WI38 (cell line): Measurements from ENCODE around the gene WFDC9.
"Not testable (repeated sequence)": the region's sequence is repeated elsewhere in the genome, so short reads cannot be mapped to it uniquely, and the experiment has no call there.

ENCODE experiments used
- H3K4me3 ChIP-seq: 2 replicates; pipeline ENCODE4 v1.5.1; 2011; ENCODE audit warnings: low read depth, mild to moderate bottlenecking, control low read depth, low read length
- TF ChIP-seq, protein P1 (sequence below): IDR thresholded peaks from 2 replicates; pipeline ENCODE4 v1.5.1; 2012; ENCODE audit warnings: low read depth, mild to moderate bottlenecking, control low read depth, low read length

The WFDC9 gene

DNA sequence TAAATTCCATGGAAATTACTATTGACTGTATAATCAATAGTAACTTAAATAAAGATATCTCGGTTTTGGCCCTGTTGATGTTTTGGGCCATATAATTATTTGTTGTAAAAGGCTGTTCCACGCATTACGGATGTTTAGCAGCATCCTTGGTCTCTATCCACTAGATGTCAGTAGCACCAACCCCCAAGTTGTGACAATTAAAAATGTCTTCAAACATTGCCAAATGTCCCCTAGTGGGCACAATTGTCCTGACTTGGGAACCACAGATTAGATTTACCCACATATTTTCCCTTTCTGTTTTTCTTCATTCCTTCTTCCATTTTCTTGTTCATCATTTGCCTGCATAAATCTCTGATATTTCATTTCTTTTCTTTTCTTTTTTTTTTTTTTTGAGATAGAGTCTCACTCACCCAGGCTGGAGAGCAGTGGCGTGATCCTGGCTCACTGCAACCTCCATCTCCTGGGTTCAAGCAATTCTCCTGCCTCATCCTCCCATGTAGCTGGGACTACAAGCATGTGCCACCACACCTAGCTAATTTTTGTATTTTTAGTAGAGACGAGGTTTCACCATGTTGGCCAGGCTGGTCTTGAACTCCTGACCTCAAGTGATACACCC, 38.4 kb downstream of the WFDC9 start:
- no peak overlapping the region for H3K4me3 ChIP-seq
- TF ChIP-seq, protein P1, sequence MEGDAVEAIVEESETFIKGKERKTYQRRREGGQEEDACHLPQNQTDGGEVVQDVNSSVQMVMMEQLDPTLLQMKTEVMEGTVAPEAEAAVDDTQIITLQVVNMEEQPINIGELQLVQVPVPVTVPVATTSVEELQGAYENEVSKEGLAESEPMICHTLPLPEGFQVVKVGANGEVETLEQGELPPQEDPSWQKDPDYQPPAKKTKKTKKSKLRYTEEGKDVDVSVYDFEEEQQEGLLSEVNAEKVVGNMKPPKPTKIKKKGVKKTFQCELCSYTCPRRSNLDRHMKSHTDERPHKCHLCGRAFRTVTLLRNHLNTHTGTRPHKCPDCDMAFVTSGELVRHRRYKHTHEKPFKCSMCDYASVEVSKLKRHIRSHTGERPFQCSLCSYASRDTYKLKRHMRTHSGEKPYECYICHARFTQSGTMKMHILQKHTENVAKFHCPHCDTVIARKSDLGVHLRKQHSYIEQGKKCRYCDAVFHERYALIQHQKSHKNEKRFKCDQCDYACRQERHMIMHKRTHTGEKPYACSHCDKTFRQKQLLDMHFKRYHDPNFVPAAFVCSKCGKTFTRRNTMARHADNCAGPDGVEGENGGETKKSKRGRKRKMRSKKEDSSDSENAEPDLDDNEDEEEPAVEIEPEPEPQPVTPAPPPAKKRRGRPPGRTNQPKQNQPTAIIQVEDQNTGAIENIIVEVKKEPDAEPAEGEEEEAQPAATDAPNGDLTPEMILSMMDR = peak; percentile 35; the same call in 1 of the 2 replicates

DNA sequence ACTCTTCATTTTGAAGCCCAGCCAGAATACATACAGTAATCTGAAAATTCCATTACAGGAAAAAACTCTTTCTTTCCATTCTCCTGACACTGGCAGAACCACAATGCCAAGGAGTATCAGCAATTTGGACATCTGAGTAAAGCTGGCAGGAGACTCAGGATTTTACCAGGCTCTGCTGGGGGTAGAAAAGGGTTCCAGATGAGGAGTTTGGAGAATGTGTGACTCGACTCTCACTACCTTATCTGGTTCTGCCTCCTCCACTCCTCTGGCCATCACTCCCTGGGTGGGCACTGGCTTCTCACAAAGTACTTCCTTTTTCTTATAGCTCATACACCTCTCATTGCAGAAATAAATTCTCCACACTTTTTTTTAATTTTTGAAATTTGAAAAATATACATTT, 41.4 kb downstream of the WFDC9 start:
- TF ChIP-seq, protein P1 = no peak

DNA sequence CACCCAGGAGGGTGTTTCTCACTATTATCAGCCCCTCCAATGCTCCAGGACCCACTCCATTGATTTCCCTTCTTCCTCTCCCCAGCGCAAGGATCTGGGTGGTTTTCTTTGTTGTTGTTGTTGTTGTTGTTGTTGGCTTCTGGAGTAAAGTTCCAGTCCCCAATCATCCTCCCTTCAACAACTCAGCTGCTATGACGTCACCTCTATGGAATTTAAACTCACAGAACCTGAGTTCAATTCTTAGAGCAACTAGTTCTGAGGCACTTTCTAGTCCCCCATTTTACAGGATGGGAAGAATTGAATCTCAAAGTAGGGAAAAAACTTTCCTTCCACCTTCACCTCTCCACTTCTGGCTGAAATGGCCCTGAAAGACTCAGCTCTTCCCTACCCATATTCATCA, 42.3 kb downstream of the WFDC9 start:
- TF ChIP-seq, protein P1 = no peak

More for the DNA sequence above, 41.4 kb downstream of the WFDC9 start:
- H3K4me3 ChIP-seq = no peak overlapping the region

DNA sequence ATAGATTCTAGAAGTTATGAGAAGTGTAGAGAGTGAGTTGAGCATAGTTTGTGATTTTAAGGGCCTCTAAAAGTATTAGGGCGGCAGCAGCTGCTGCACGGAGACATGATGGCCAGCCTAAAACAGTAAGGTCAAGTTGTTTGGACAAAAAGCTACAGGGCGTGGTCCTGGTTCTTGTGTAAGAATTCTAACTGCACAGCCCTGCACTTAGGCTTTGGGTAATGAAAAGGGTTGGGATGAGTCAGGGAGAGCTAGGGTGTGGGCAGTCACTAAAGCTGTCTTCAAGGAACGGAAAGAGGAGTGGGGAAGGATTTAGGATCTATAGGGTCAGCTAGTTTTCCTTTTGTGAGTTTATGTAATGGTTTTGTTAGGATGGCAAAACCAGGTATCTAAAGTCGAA, 45.1 kb downstream of the WFDC9 start:
- H3K4me3 ChIP-seq = not testable (repeated sequence)

More for the DNA sequence above, 42.3 kb downstream of the WFDC9 start:
- no peak overlapping the region for H3K4me3 ChIP-seq

DNA sequence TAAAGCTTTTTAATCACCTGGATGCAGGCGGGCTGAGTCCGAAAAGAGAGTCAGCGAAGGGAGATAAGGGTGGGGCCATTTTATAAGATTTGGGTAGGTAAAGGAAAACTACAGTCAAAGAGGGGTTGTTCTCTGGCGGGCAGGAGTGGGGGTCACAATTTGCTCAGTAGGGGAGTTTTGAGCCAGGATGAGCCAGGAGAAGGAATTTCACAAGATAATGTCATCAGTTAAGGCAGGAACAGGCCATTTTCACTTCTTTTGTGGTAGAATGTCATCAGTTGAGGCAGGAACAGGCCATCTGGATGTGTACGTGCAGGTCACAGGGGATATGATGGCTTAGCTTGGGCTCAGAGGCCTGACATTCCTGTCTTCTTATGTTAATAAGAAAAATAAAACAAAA, 46.8 kb downstream of the WFDC9 start:
- H3K4me3 ChIP-seq = not testable (repeated sequence)

DNA sequence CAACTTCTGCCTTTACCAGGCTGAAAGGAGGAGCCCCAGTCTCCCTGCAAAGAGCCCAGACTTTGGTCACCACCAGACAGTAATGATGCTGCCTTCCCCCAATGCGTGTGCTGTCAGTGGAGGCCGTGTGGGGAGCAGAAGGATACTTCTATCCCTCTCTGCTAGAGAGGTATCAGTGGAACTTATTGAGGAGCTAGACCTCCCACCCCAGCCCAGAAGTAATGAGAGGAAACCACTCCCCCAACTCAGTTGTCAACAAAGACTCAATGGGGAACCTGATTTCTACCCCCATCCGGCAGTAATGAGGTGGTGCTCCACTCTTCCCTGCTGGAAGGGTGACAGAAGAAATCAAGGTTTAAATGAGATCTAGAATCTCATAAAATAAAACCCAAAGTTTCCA, 47.6 kb downstream of the WFDC9 start:
- TF ChIP-seq, protein P1 = no peak
- H3K4me3 ChIP-seq = no peak overlapping the region

DNA sequence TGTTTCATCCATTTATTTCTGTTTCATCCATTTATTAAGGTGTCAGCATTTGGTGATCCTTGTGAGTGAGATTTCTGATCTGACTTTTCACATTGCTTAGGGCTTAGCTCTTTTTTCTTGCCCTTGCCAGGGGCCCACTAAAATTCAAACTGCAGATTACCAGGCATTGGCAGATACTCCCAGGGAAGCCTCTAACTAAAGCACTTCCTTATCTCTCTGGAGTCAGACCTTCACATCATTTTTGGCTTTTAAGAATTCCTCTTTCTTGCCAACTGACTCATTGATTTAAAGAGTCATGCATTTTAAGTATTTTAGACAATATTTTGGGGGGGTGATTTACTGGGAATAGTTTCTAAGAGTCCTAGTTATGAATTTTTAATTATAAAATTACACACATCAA, 49.4 kb downstream of the WFDC9 start:
- TF ChIP-seq, protein P1 = no peak
- H3K4me3 ChIP-seq = no peak overlapping the region

DNA sequence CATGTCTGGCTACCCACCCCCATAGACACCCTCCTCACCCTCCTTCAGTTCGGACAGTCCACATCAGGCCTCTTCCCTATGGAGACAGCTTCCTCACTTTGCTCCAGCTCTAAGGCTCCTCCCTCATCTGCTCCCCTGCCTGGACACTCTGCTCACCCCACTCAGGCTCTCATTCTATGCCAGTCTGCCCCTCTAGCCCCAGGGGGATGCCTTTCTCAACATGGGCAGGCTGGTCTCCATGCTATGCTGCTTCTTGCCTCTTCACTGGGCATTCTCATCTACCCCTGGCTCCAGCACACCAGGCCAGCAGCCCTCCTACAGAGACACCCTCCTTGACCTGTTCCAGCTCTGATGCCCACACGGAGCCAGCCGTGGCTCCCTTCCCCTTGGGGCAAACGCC, 51.9 kb downstream of the WFDC9 start, which contains the start of gene WFDC8:
TSS of gene WFDC8 (minus strand) at position 101 of the 400 bp plus-strand sequence. CDS start at position 64, 37 bp downstream.
- TF ChIP-seq, protein P1 = no peak

More for the DNA sequence above, 51.9 kb downstream of the WFDC9 start, which contains the start of gene WFDC8:
- no peak within 1 kb of the TSS for H3K4me3 ChIP-seq
